ENCODE measurements around the gene DOC2B. TPM values are rescaled to one million over a fixed set of nuclear protein-coding genes. Genes with fewer than 3 reads are reported as not detected.
"Not testable (repeated sequence)": the region's sequence is repeated elsewhere in the genome, so short reads cannot be mapped to it uniquely, and the experiment has no call there.

DOC2B gene
- total and polyA plus RNA-seq, 9 of the 15 experiments (the other 6 are each of a cell fraction or from before 2014, with no cell fraction given) = 0.02 TPM; not detected in 8

DNA sequence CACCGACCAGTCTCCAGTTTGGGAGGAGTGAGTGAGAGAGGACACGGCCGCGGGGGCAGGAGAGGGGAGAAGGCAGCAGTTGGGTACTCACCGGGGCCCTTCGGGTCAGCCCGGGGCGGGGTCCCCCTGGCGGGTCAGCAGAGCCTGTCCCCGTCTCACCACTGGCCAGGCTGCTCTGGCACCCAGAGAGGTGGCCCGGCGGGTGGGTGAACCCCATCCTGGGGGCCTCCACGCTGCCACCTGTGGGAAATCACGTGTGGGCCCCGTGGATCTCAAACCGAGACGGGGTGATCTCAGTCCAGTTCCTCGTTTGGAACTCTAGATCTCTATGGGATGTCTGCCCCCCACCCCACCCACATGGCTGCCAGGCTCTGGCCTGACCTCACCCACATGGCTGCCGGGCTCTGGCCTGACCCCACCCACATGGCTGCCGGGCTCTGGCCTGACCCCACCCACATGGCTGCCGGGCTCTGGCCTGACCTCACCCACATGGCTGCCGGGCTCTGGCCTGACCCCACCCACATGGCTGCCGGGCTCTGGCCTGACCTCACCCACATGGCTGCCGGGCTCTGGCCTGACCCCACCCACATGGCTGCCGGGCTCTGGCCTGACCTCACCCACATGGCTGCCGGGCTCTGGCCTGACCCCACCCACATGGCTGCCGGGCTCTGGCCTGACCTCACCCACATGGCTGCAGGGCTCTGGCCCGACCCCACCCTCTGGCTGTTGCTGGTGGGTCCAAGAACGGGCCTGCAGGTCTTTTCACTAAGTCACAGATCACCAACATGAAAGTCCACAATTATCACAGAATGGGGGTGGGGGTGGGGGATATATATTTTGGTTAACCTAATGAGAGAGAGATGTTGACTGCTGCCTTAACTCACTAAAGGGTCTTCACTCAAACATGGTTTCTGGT, 34.4 kb upstream of the DOC2B start:
- peak; percentile 54 for ATAC-seq
- H3K9me1 ChIP-seq (ENCODE audit: control insufficient read depth, insufficient read depth, low read length); H3K4me3 ChIP-seq; intact Hi-C loops (cut with micrococcal nuclease); H3K79me2 ChIP-seq (ENCODE audit: control insufficient read depth, insufficient read depth, low read length); FAIRE-seq; H4K20me1 ChIP-seq (replicated peaks; ENCODE audit: control insufficient read depth, insufficient read depth, low read length); CTCF ChIA-PET (ENCODE audit: low intra/inter-chr PET ratio); H3K27me3 ChIP-seq (ENCODE audit: control insufficient read depth in 2 of 2, insufficient read depth in 2 of 2, low read length in 2 of 2); H3K4me1 ChIP-seq (replicated peaks in 1 of 2; ENCODE audit: control insufficient read depth in 2 of 2, insufficient read depth in 2 of 2, low read length in 2 of 2); H3K9ac ChIP-seq (ENCODE audit: insufficient read depth in 1 of 2, low read depth in 2 of 2, low read length in 2 of 2); H3K4me2 ChIP-seq (ENCODE audit: insufficient read depth, low read length); H3K36me3 ChIP-seq (ENCODE audit: control insufficient read depth, insufficient read depth, low read length); POLR2A ChIA-PET; H3K27ac ChIP-seq (ENCODE audit: extremely low read depth, low read depth, low read length); H3K9me3 ChIP-seq (replicated peaks; ENCODE audit: control insufficient read depth, insufficient read depth, low read depth, low read length); in situ Hi-C loops (cut with MboI); BruUV-seq (replicated peaks); TF ChIP-seq MYC (CRISPR knock-in tag; IDR thresholded peaks at IDR 0.05; ENCODE audit: borderline replicate concordance, low read depth); NR2C2 (CRISPR knock-in tag; IDR thresholded peaks at IDR 0.05): not testable (repeated sequence)
- DNase-seq (ENCODE audit: extremely low read depth in 1 of 4, low spot score in 3 of 4) = peak in 2 of 4 experiments; percentile 16
- WGBS (ENCODE audit: insufficient coverage, low coverage, missing lambda C conversion rate) = 63% methylated on average over 9 of the region's 29 CpGs
- H2AFZ ChIP-seq (ENCODE audit: low read depth, low read length) = peak overlapping the region; percentile 94
- peak; percentile 39; the same call in 1 of the 2 replicates for TF ChIP-seq RBFOX2 (IDR thresholded peaks at IDR 0.05; ENCODE audit: low read depth, low read length)
- 0 out of 2 replicates have a peak, but pooled peaks have one; percentile 40 for TF ChIP-seq ZNF644 (tag; IDR thresholded peaks at IDR 0.05; ENCODE audit: low read depth)
- TF ChIP-seq, protein P1, sequence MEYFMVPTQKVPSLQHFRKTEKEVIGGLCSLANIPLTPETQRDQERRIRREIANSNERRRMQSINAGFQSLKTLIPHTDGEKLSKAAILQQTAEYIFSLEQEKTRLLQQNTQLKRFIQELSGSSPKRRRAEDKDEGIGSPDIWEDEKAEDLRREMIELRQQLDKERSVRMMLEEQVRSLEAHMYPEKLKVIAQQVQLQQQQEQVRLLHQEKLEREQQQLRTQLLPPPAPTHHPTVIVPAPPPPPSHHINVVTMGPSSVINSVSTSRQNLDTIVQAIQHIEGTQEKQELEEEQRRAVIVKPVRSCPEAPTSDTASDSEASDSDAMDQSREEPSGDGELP (CRISPR knock-in tag; IDR thresholded peaks at IDR 0.05; ENCODE audit: borderline replicate concordance) = peak; percentile 56; the same call in 1 of the 2 replicates
- peak; percentile 42; the same call in 1 of the 2 replicates for TF ChIP-seq MYC (IDR thresholded peaks at IDR 0.05; ENCODE audit: low read depth, low read length)
- peak; percentile 78 for TF ChIP-seq NR2C2 (tag; IDR thresholded peaks at IDR 0.05)
- TF ChIP-seq, protein P2, sequence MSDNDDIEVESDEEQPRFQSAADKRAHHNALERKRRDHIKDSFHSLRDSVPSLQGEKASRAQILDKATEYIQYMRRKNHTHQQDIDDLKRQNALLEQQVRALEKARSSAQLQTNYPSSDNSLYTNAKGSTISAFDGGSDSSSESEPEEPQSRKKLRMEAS (CRISPR knock-in tag; IDR thresholded peaks at IDR 0.05) = peak; percentile 79
- TF ChIP-seq, protein P3, sequence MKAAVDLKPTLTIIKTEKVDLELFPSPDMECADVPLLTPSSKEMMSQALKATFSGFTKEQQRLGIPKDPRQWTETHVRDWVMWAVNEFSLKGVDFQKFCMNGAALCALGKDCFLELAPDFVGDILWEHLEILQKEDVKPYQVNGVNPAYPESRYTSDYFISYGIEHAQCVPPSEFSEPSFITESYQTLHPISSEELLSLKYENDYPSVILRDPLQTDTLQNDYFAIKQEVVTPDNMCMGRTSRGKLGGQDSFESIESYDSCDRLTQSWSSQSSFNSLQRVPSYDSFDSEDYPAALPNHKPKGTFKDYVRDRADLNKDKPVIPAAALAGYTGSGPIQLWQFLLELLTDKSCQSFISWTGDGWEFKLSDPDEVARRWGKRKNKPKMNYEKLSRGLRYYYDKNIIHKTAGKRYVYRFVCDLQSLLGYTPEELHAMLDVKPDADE (conservative IDR thresholded peaks at IDR 0.05; ENCODE audit: control insufficient read depth, low read depth, low read length) = peak; percentile 57; the same call in 1 of the 2 replicates
- peak; percentile 87 to 95 (median 93) for TF ChIP-seq YY1 (IDR thresholded peaks at IDR 0.05; ENCODE audit: borderline replicate concordance in 1 of 3, control insufficient read depth in 1 of 3, extremely low read depth in 1 of 3, insufficient read depth in 3 of 3, insufficient read length in 1 of 3, insufficient replicate concordance in 2 of 3, low read depth in 1 of 3, low read length in 2 of 3)
- TF ChIP-seq, protein P4, sequence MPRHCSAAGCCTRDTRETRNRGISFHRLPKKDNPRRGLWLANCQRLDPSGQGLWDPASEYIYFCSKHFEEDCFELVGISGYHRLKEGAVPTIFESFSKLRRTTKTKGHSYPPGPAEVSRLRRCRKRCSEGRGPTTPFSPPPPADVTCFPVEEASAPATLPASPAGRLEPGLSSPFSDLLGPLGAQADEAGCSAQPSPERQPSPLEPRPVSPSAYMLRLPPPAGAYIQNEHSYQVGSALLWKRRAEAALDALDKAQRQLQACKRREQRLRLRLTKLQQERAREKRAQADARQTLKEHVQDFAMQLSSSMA (CRISPR knock-in tag; IDR thresholded peaks at IDR 0.05) = peak; percentile 96
- peak; percentile 76 for TF ChIP-seq HCFC1 (IDR thresholded peaks at IDR 0.05; ENCODE audit: low read depth, low read length)
- peak; percentile 52; the same call in 1 of the 2 replicates for TF ChIP-seq POLR2G (IDR thresholded peaks at IDR 0.05; ENCODE audit: low read depth, low read length)
- TF ChIP-seq, protein P5, sequence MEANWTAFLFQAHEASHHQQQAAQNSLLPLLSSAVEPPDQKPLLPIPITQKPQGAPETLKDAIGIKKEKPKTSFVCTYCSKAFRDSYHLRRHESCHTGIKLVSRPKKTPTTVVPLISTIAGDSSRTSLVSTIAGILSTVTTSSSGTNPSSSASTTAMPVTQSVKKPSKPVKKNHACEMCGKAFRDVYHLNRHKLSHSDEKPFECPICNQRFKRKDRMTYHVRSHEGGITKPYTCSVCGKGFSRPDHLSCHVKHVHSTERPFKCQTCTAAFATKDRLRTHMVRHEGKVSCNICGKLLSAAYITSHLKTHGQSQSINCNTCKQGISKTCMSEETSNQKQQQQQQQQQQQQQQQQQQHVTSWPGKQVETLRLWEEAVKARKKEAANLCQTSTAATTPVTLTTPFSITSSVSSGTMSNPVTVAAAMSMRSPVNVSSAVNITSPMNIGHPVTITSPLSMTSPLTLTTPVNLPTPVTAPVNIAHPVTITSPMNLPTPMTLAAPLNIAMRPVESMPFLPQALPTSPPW (CRISPR knock-in tag; IDR thresholded peaks at IDR 0.05) = peak; percentile 37
